ENCODE results near the gene INTS1.

INTS1 gene

DNA sequence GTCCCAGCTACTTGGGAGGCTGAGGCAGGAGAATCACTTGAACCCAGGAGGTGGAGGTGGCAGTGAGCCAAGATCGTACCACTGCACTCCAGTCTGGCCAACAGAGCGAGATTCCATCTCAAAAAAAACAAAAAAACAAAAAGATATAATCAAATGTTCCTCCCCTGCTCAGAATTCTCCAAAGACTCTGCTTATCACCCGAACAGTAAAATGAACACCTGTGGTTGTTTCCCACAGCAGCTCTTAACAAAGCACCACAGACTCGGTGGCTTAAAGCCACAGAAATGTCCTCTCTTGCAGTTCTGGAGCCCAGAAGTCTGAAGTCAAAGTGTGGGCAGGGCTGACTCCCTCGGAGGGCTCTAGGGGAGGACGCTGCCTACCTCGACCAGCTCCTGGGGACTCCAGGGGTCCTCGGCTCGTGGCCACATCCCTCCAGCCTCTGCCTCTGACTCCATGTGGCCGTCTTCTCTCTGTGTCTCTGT, 4.1 kb upstream of the INTS1 start:
- H3K4me3 ChIP-seq (ENCODE audit: low read depth, low read length), result no peak overlapping the region

DNA sequence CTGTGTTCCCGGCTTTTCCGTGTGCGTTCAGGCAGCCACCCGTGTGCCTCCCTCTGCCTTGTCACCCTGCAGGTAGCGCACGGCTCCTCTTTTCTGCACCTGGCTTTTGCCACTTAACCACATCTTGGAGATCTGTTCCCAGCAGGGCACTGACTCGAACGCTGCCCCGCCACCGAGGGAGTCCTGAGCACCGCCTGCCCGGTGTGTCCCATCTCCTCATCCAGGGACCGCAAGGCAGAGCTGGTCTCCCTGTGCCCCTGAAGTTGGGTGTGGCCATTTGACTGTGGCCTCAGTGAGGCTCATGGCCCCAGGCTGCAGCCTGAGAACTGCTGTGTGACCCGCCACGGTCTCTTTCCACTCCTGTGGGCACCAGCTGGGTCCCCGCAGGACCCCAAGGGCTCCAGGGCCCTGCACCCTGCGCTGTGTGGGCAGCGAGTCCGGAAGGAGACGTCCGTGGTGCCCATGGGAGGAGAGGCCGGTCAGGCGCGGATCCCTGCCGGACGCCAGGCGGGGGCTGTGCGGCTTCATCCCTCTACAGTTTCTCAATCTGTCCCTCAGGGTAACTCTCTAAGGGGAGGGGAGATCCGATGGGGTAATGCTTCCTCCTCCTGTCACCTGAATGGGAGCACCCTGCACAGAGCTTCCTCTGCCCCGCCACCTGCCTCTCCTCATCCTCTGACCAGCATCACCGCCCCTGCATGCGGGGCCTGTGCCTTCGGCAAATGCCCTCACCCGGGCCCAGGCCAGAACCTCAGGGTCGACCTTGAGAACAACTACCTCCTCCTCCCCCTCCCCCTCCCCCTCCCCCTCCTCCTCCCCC, 1.8 kb upstream of the INTS1 start:
- H3K4me3 ChIP-seq (ENCODE audit: low read depth, low read length), result no peak overlapping the region

DNA sequence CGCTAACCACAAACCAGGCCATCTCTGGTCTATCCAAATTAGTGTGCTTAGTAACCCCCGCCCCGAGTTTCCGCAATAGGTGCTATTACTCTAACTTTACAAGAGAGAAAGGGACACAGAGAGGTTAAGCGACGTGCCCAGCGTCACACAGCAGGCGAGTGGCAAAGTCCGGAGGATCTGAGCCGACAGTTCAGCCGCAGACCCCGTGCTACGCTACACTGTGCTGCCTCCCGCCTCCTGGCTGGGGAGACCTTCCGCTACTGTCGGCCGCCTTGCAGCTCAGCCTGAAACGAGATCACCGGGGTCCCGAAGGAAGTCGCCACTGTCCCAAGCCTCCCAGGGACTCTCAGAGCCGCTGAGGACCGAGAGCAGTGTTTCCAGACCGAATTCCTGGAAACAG, 799 bp downstream of the INTS1 start:
- peak overlapping the region; percentile 82 for H3K4me3 ChIP-seq (ENCODE audit: low read depth, low read length)

DNA sequence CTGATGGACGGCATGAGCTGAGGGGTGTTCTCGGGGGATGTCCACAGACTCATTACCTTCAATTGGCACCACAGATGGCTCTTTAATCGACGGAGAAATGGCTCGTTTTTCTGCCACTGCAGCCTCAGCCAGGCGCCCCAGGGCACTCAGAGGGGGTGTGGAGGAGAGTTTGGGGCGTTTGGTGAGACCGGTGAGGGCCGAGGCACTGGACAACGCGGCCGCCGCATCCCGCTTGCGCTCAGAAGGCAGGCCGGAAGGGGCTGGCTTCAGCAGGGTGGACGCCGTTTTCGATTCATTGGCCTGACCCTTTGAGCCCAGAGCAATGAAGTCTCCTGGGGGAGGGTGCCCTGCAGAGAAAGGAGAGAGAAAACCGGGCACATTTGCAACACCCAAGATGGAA, 1.3 kb downstream of the INTS1 start:
- peak overlapping the region; percentile 82 for H3K4me3 ChIP-seq (ENCODE audit: low read depth, low read length)

DNA sequence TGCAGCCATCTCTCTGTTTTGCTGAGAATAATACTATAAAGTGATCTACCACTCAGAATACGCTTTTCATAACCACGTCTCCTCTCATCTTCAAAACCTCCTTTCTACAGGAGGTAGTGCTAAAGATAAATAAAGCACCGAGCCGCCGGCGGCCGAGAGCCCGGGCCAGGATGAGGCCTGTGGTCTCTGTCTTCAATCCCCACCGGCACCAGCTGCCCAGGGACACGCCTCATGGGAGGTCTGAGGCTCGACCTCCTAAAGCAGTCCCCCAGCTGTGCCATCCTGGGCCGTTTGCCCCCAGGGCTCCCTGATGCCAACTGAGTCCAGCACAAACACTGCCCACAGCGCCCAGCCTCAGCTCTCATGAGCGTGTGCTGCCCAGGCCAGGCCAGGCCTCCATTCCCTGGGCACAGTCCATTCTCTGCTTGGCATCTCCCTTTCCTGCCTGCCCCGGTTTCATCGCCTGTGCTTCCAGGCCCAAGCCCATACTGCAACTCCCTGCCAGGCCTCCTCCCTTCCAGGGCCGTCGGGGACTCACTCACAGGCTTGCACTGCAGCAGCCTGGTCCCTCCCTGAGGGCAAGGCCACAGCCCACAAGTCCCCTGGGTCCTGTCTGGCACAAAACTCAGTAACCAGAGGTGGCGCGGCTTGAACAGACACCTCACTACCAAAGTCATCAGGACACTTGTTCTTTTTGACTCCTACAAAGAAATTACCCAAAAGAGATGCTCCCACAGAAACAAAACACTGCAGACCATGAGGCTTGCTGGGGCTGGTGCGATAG, 2.5 kb downstream of the INTS1 start:
- no peak overlapping the region for H3K4me3 ChIP-seq (ENCODE audit: low read depth, low read length)

DNA sequence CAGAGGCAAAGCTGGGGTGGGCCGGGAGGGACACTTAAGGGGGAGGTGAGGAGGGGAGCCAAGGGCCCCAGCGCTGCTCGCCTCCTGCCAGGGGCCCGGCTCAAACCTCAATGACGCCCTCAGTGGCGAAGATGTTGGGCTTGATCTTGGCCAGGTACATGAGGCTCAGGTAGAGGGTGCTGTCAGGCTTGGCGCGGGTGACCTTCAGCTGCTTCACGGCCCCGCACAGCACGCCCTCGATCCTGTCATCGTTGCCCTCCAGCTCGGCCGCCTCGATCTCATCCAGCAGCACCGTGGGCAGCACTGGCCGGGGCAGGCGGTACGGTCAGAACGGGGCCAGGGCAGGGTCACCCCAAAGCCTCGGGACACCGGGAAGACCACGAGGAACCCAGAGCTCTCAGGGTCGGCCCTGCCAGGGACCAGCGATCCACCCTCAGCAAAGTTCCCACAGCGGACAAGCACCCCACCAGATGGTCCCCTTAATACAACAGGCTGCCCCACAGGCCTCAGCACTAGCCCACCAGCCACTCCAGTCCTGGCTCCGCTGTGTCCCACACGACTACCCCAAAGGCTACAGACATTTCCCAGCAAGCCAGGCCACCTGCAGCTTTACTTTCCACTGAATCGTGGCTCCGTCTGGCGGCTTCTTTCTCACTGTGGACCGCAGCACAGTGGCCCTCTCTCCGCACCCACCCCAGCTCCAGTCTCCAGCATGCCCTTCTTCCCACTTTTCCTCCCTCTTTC, 4.0 kb downstream of the INTS1 start:
- H3K4me3 ChIP-seq (ENCODE audit: low read depth, low read length), result no peak overlapping the region

DNA sequence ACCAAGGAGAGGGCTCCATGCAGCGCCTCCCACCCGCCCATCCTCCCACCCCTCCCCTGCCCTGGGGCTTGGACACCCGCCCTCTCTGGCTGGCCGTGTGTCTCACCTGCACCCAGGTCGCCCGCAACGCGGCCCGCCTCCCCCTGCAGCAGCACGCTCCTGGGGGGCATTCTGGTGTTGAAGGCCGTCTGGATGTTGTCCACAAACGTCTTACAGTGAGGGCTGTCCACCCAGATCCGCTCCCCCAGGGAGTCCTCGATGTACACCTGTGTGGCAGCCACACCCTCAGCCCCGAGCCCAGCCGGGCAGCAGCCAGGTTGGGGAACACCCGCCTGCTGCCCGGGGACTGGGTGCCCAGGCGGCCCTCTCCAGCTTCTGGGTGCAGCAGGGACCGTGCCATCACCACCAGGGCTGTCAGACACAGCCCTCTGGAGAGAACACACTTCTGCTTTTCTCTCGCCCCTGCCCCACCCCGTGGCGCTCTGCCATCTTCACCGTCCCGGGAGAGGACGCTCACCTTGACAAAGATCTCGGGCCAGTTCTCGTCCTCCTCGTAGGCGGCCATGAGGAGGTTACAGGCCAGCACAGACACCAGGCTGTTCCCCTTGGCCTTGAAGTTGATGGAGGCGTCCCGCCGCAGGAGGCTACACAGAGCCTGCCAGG, 4.7 kb downstream of the INTS1 start:
- no peak overlapping the region for H3K4me3 ChIP-seq (ENCODE audit: low read depth, low read length)

DNA sequence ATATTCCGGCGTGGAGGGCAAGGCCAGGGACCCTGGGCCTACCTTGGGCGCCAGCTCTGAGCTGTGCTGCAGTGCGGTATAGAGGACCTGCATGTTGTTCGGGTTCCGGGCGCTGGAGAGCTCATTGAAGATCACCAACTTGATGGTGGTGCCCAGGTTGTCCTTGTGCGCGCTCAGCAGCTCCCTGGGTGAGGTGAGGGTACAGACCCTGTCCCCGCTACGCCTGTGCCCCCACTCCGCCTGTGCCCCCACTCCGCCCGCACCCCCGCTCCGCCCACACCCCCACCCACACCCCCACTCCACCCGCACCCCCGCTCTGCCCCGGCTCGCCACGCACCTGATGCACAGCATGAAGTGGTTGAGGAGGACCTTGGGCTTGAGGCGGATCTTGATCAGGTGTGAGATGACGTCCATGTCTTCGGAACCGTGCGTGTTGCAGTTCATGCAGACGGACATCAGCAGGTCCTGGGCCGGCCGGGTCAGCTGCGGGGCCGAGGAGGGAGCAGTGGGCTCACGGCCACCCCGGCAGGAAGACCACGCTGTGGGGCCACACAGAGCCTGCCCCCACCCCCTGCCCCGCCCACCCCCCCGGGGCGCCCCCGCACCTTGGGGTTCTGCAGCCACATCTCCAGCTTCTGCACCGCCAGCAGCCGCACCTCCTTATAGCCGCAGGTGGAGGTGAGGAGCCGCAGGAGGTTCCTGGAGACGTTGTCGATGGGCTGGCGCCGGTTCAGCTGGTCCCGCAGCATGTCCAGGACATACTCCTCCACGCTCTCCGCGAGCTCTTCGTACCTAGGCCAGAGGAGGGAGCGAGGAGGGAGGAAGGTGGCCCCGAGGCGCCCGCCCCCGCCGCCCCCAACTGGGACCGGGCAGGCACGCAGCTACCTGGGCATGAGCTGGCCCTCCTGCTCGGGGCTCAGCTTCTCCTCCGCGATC, 5.6 kb downstream of the INTS1 start:
- no peak overlapping the region for H3K4me3 ChIP-seq (ENCODE audit: low read depth, low read length)

DNA sequence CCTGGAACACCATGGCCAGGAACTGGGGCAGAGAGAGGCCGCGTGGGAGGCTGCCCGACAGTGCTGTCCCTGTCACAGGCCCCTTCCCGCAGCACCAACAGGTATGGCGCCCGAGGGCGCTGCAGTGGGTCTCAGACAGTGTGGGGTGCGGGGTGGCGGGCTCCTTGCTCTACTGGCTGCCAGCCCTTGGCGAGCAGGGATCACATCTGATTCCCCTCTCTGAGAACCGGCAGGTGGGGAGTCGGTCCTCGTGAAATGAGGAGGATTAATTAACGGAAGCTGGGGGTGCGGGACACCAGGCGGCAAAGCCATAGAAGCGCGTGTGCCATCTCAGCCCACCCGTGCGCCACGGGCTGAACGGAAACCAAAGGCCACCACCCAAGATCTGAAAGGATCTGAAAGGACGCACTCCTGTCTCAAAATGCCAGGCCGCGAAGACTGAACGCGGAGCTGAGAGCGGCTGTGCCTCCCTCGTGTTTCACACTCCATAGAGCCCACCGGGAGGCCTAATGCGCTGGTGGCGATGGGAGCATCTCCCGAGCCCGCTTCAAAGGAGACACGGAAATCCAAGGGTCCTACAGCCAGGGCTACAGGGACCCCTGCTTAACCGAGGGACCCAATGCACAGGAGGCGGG, 6.8 kb downstream of the INTS1 start:
- no peak overlapping the region for H3K4me3 ChIP-seq (ENCODE audit: low read depth, low read length)

DNA sequence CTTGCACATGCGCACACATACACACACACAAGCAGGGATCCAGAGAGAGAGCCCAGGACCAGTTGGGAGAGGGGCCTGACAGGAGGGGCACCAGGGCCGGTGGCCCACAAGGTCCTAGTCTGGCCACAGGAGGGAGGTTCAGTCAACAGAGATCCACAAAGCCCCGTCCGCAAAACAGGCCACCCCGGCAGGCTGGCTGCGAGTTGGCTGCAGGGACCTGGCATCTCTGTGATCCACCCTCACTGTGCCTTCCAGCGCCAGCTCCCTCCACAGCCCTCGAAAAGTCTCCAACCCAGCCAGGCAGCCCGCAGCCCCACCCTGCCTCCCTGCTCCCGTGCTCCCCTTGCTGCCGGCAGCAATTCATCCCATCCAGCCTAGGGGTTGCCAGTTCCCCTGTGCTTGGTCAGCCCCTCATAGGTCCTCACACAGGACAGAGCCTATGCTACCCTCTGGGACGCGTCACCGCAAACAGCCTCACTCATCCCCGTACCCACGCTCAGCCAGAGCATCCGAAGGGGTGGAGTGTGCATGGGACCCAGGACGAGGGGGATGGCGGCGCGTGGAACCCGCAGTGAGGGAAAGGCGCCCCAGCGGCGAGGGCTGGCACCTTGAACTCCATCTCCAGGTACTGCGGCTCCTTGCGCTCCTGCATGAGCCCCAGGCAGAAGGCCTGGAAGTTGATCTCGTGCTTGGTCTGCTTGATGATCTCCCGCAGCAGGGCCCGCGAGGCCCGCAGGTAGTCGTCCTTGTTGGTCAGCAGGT, 7.5 kb downstream of the INTS1 start:
- H3K4me3 ChIP-seq (ENCODE audit: low read depth, low read length), result no peak overlapping the region

DNA sequence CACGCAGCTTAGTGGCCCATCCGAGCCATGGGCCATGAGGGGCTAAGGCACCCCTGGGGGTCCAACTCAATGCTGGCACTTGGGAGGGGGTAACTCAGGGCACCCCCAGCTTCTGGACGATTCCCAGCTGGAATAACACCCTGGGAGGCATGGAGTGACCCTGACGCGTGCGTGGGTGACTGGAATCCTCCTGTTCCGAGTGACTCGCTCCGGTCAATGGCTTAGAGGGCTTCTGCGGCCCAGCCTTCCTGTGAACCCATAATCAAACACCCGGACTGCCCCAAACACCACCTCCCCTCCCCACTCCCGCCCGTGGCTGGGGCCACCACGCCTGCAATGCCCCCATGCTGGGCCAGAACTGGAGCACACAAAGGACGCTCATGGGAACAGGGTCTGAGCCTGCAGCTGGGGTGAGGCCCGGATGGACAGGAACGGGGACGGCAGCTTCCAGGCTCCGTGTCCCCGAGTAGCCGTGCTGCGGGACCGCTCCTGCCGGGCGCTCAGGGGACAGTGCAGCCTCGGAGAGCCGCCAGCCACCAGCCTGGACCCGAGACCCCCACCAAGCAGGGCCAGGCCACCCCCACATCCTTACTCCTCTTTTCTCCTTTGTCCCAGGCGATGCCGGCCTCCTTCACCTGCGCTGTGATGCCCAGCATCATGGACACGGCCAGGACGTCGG, 8.5 kb downstream of the INTS1 start:
- H3K4me3 ChIP-seq (ENCODE audit: low read depth, low read length), result no peak overlapping the region

DNA sequence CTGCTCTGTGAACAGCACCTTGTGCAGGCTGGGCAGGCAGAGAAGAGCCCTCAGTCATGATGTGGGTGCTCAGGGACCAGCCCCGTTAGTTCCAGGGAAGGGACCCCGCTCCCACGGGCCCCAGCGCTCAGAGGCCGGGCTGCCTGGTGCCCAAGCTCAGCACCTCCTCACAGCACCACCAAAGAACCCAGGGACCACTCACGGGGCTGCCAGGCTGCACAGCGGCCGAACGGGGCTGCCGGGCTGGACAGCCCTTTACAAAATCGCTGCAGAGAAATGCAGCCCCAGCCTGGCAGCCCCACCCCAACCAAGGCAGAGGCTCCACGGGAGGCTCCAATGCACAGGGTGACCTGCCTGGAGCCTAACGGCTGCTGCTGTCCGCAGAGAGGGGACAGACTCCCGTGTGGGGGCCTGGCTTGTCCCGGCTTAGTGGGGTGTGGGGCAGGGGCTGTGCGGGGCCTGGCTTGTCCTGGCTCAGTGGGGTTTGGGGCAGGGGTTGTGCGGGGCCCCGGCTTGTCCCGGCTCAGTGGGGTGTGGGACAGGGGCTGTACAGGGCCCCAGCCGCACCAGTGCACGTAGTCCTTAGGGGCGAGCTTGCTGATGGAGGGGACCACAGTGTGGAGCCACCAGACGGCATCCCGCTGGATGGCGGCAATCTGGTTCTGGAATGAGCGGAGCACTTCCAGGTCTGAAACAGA, 9.2 kb downstream of the INTS1 start:
- no peak overlapping the region for H3K4me3 ChIP-seq (ENCODE audit: low read depth, low read length)

DNA sequence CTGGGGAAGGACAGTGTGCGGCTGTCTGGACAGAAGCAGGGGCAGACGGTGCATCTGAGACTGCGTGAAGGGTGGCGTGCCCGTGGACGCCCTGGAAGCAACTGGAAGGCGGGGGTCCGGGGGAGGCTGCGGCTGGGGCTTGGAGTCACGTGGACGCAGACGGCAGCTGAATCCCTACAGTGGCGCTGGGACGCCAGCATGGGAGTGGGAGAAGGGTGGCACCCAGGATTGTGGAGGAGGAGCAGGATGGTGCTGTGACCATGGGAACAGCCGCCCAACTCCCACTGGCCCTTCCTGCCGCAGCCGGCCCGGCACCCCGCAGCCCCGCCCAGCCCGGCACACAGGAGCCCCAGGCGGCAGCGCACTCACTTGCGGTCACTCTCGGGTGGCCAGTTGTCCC, 9.7 kb downstream of the INTS1 start:
- H3K4me3 ChIP-seq (ENCODE audit: low read depth, low read length), result no peak overlapping the region

DNA sequence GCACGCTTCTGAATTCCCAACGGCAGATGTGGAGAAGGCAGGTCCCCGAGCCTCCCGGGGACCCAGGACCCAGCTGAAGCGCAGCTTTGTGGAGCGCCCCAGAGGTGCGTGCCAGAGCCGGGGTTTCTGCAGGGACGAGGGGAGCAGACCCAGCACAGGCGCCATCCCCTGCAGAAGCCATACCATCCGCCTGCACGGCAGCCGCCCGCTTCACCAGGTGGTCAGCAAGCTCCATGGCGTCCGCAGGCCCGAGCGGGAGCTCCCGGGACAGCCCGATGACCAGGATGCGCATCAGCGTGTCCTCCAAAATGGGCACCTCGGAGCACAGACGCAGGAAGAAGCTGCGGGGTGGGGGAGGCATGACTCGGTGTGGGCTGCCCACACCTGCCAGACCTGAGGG, 10.6 kb downstream of the INTS1 start:
- no peak overlapping the region for H3K4me3 ChIP-seq (ENCODE audit: low read depth, low read length)

DNA sequence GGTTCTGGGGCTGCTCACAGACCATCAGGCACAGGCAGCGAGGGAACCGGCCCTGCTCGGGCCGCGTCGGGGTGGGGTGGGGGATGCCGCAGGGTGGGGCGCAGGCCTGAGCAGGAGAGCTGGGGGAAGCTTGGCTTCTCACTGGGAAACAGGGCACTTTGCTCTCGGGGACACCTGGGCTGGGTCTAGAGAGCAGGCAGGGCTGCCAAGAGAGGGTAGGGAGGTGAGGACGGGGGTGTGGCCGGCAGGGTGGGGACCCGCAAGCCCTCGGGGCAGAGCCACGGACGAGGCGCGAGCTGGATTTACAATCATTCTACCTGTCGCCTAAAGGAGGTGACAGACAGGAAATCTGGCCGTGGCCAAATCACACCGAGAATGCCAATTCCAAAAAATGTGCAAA, 11.1 kb downstream of the INTS1 start:
- no peak overlapping the region for H3K4me3 ChIP-seq (ENCODE audit: low read depth, low read length)

DNA sequence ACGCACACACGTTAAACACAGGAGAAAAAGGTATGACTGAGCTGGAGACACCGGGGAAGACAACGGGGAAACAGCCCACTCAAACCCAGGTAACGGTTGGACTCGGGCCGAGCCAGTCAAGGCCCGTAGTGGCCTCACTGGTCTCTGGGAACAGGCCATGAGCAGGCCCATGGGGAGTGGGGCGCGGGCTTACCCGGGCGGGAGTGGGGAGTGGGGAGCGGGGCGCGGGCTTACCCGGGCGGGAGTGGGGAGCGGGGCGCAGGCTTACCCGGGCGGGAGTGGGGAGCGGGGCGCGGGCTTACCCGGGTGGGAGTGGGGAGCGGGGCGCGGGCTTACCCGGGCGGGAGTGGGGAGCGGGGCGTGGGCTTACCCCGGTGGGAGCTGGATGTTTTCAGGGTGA, 11.5 kb downstream of the INTS1 start:
- no peak overlapping the region for H3K4me3 ChIP-seq (ENCODE audit: low read depth, low read length)

DNA sequence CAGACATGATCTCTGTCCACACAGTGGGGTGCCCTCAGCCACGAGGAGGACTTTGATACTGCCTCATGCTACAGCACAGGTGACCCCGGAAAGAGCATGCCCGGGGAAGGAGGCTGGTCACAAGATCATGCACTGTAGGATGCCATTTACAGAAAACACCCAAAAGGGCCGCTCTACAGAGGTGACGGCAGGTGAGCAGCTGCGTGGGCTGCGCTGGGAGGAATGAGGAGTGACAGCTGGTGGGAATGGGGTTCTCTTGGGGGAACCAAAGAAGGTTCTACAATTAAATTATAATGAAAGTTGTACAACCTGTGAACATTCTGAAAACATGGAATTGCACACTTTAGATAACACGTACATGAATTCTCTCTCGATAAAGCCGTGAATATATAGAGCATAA, 12.0 kb downstream of the INTS1 start:
- no peak overlapping the region for H3K4me3 ChIP-seq (ENCODE audit: low read depth, low read length)

DNA sequence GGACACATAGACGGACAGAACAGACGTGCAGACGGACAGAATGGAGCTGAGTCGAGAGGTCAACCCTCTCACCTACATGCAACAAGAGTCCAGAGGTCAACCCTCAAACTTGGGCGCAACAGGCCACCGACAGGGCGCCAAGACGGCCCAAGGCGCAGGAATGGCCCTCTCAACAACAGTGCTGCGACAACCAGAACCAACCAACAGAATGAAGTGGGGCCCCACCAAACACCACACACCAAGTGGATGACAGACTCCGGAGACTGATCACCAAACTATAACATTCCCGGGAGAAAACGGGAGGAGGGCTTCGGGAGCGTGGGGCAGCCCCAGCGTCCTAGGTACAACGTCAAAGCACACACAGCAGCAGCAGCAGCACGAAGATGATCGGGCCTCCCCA, 13.4 kb downstream of the INTS1 start:
- no peak overlapping the region for H3K4me3 ChIP-seq (ENCODE audit: low read depth, low read length)
